HEK293T (cell line): ENCODE measurements around the gene SLC6A19.

Source experiments
- ARNT ChIP-seq: fragments of 450-650 bp; IDR thresholded peaks from 2 replicates; pipeline ENCODE4 v1.6.1; 2017; ENCODE audit warnings: mild to moderate bottlenecking
- BHLHE40 ChIP-seq: fragments of 450-650 bp; IDR thresholded peaks from 2 replicates; pipeline ENCODE4 v1.6.1; 2016; ENCODE audit warnings: mild to moderate bottlenecking, moderate library complexity, borderline replicate concordance
- FOXA1 ChIP-seq: fragments of 450-650 bp; IDR thresholded peaks from 2 replicates; pipeline ENCODE4 v1.6.1; 2016; ENCODE audit warnings: mild to moderate bottlenecking
- FOXK2 ChIP-seq: fragments of 450-650 bp; IDR thresholded peaks from 2 replicates; pipeline ENCODE4 v1.6.1; 2016; ENCODE audit warnings: mild to moderate bottlenecking
- FOXM1 ChIP-seq: fragments of 450-650 bp; IDR thresholded peaks from 2 replicates; pipeline ENCODE4 v1.6.1; 2017; ENCODE audit warnings: mild to moderate bottlenecking, borderline replicate concordance
- SP1 ChIP-seq: fragments of 450-650 bp; IDR thresholded peaks from 2 replicates; pipeline ENCODE4 v1.6.1; 2017
- SUZ12 ChIP-seq: fragments of 450-650 bp; IDR thresholded peaks from 2 replicates; pipeline ENCODE4 v1.6.1; 2016; ENCODE audit warnings: mild to moderate bottlenecking
- ZNF384 ChIP-seq: fragments of 450-650 bp; IDR thresholded peaks from 2 replicates; pipeline ENCODE4 v1.6.1; 2016

- TF ChIP-seq SP1, result no peak
- no peak for TF ChIP-seq FOXA1
- no peak for TF ChIP-seq FOXM1
- no peak for TF ChIP-seq ZNF384
- TF ChIP-seq SUZ12, result no peak
- TF ChIP-seq BHLHE40, result no peak
- no peak for TF ChIP-seq ARNT
- no peak for TF ChIP-seq FOXK2
Observed at GRCh38 chr5:1194378-1194777, 7.0 kb upstream of the SLC6A19 start.
